ENCODE measurements around the gene RFTN1. TPM values are rescaled to one million over a fixed set of nuclear protein-coding genes. Genes with fewer than 3 reads are reported as not detected.

RFTN1 gene
- total and polyA plus RNA-seq, 9 of the 15 experiments (the other 6 are each of a cell fraction or from before 2014, with no cell fraction given), result 0.08 to 0.51 (median 0.11) TPM; not detected in 6

GRCh38 chr3:16402451-16402850, 111.0 kb downstream of the RFTN1 start (continued):
- TF ChIP-seq MGA (IDR thresholded peaks at IDR 0.05) (no peak), HOMEZ (CRISPR knock-in tag; IDR thresholded peaks at IDR 0.05) (no peak), NFE2 (IDR thresholded peaks at IDR 0.05; ENCODE audit: low read depth) (peak; percentile 15; the same call in 1 of the 2 replicates), CUX1 (CRISPR knock-in tag; IDR thresholded peaks at IDR 0.05) (no peak), CBFA2T2 (conservative IDR thresholded peaks at IDR 0.05) (no peak), FUS (optimal IDR thresholded peaks at IDR 0.05; ENCODE audit: low read depth, low read length) (no peak), ZBTB43 (CRISPR knock-in tag; IDR thresholded peaks at IDR 0.05) (no peak), HSF4 (CRISPR knock-in tag; IDR thresholded peaks at IDR 0.05; ENCODE audit: borderline replicate concordance) (no peak)
